GM19238 (cell line): ENCODE results near the gene CYSTM1.

Experiments
- DNase-seq: peaks from one replicate; pipeline ENCODE4 v3.0.0; 2011; ENCODE audit warnings: low spot score; ENCODE audit not compliant: insufficient read length

Gene CYSTM1

DNA sequence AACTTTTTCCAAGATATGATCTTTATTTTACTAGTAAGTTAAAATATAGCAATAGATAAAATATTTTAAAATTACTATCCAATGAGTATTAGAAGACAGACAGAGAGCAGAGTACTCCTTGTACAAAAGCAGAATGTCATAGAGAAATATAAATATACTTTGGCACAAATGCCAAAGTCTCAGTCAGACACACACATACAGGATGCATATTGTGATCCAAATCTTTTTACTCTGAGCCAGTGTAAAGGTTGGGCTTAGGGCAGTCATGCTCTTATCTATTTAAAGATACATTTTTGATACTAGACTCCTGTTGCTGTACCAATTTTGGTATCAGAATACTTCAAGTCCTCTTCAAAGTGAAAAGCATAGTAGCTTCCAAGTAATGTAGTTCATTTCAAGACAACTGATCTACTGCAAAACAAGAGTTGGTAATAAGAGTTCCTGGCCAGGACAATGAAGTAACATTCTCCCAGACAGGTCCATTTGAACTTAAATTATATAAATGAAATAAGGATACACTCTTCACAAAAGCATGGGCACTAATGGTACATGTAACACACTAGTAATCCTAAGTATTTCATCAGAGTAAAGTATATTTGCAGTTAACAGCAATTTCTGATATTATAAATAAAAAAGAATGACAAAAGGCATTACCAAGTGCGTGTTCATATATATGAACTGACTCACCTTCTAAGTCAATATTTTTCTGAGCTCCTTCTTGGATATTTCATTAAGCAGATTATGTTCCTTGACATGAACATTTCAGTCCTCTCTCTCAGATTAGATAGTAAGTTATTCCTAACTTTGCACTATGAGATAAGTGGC, 117.4 kb downstream of the CYSTM1 start:
- DNase-seq: no peak
